Measurements from ENCODE around the gene SAP30.

The SAP30 gene, protein sequence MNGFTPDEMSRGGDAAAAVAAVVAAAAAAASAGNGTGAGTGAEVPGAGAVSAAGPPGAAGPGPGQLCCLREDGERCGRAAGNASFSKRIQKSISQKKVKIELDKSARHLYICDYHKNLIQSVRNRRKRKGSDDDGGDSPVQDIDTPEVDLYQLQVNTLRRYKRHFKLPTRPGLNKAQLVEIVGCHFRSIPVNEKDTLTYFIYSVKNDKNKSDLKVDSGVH

DNA sequence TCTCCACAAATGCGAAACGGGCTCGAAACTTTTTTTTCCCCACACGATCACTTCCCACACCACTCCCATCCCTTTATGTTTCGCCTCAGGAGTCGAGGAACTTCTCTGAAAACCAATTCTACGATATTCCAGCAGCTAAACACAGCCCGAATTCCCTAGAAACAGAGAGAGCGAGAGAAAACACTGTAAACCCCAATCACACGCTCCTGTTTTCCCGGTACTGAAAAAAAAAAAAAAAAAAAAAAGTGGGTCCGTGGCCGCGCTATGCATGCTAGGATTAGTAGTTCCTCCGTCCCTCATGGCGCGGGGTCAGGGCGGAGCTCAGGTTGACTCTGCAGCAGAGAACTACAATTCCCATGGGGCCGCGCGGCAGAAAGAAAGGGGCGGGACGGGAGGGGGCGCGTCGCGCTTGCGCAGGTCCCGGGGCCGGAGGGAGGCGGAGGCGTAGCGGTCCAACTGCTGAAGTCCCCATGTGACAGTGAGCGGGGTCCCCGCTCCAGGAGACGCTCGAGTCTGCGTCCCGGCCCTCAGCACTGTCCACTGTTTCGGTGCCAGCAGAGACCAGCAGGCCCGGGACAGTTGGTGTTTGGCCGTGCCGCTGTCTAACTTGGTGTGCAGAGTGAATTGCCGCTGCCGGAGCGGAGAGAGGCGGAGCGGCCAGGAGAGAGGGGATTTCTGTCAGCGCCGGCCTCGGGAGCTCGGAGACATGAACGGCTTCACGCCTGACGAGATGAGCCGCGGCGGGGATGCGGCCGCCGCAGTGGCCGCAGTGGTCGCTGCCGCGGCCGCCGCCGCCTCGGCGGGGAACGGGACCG, at the start of gene SAP30:
SAP30 (plus strand) TSS at position 478 of the 815 bp plus-strand sequence; CDS start at position 707, 229 bp downstream.
- peak; percentile 99 for DNase-seq (ENCODE audit: low read depth)

DNA sequence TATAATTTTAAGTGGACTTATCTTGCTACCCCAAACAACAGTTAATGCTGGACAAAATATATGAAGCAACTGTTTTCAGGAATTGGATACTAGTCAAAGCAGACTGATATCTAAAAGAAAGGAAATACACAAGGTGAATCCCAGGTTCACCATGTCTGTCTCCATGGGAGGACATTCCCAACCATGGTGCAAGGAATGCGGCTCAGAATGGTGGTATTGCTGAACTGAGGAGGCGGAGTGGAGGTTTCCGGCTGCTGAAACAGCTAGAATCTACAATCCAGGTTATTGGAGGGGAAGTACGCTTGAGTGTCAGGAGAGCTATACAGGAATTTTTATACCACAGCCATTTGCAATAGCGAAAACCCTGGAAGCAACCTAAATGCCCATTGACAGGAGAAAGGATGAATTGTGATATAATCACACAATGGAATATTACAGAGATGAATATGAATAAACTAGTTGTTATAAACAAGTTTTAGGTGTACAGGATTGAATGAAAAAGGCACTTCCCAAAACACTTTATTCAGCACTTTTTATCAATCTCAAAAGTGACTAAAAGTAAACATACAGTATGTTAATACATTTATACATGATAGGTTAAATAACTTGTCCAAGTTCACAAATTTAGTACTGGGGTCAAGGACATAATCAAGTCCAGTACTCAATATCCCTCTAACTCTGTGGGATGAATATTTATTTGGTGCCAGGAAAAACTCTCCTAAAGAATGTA, 45.6 kb upstream of the SAP30 start:
- DNase-seq (ENCODE audit: low read depth), result no peak

DNA sequence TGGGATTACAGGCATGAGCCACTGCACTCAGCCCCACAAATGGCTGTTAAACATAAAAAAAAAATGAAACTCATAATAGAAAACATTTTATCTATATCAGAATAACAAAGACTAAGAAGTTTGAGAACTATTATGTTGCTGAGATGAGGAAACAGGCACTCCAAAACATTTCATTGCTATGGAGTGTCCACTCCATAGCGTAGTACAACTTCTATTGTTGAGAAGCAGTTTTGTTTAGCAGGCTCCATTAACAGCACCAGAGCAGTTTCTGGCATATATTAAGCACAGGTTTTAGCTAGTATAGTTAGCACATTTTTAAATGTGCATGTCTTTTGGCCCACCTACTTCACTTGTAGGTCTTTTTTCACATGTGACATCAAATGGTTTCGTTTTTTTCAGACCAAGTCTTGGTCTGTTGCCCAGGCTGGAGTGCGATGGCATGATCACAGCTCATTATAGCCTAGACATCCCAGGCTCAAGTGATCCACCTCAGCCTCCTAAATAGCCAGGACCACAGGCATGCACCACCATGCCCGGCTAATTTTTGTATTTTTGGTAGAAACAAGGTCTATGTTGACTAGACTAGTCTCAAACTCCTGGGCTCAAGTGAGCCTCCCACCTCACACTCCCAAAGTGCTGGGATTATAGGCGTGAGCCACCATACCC, 42.4 kb upstream of the SAP30 start:
- no peak for DNase-seq (ENCODE audit: low read depth)

DNA sequence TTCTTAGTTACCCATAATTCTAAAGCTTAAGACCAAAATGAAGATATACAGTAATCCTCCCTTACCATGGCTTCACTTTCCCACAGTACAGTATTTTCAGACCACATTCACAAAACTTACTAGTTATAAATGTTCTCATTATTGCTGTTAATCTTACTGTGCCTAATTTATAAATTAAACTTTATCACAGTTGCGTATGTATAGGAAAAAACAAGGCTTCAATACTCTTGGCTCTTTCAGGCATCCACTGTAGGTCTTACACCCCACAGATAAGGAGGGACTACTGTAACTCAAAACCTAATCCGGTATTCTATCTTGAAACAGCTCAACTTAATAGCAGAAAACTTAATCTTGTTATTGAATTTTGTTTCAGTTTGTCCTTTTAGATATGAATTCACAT, 40.2 kb upstream of the SAP30 start:
- no peak for DNase-seq (ENCODE audit: low read depth)

DNA sequence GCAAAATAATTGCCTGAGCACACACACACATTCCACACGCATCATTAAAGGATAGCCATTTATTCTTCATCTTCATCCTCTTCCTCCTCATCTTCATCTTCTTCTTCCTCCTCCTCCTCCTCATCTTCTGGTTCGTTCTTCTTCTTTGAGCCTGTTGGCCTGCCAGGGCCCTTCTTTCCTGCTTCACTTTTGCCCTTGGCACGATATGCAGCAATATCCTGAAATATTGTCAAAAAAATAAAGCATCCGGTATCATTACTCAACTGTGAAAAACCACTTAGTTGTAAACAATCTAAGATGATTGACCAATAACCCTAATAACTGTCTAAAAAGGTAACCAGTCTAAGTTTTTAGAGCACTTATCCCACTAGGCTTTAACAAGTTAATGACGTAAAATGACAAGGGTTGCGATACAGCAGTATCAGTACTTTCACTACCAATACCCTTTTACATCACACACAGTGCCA, 38.7 kb upstream of the SAP30 start:
- DNase-seq (ENCODE audit: low read depth), result peak; percentile 68

DNA sequence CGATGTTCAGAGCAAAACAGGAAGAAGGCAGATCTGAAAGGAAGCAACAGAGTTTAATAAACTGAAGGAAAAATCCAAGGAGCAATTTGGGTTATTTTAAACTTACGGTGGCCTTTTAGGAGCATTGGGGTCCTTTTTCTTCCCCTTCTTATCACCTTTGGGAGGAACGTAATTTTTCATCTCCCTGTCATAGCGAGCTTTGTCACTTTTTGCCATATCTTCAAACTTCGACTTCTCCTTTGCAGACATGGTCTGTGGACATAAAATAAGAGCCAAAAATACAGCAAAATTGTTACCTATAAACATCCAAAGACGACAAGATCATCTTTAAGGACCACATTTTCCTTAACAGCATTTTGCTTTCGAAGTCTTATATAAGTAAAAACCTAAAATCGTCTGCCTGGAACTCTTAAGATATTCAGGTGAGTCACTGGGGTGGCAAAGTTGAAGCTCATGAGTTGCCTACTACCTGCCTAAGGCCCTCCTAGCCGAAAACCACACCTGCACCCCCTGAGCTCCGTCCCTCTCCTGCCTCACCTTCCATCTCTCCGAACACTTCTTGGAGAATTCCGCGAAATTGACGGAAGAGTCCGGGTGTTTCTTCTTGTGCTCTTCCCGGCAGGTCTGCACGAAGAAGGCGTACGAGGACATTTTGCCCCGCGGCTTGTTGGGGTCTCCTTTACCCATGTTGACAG, 37.6 kb upstream of the SAP30 start:
- DNase-seq (ENCODE audit: low read depth), result peak; percentile 15

DNA sequence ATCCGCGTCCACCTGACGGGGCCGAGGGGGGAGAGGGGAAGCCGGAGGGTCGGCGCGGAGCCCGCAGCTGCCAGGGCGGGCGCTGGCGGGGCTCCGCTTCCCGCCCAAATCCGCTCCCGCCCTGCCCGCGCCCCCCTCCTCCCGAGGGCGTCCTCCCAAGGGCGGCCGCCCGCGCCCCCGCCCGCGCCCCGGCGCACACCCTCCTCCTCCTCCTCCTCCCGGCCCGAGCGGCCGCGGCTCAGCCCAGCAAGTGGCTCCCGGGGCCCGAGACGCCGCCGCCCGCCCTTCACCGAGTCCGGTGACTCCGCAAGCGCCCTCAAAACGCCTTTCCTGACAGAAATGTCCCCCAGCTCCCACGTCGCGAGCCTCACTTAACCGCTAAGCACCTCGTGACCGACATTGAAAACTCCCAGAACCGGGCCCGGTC, 37.1 kb upstream of the SAP30 start:
- DNase-seq (ENCODE audit: low read depth), result no peak

DNA sequence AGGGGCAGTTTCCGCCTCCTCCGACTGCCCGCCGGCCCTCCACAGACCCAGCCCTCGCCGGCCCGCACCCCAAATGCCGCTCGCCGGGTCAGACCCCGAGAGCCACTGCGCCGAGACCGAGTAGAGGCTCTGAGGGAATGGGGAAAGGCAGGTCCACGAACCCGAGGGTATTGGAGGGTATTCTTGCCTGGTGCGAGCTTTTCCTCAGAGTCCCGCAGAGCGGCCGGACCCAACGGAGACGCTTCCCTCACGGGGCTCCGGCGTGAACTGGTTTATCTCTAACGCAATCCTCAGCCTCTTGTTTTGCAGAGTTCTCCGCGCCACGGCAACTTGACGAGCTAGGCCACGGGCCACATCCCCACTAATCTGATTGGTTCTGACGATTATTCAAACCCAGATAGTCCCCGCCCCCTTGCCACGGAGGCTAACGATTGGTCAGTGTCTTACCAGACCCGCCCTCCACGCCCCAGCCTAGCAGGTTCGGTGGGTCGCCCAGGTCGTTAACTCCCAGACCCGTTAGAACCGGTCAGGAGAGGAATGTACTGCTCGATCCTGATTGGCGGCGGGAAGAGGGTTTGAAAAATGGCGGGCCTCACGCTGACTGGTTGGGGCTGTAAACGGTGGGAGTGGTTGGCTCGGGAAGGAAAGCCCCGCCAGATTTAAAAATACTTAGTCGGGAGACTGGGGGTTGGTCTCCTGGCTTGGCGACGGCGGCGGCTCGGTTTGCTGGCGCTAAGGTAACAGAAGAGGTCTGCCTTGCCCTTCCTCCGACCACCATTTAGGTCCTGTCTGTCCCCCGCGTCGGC, 36.5 kb upstream of the SAP30 start, which contains the start of gene HMGB2:
HMGB2 (minus strand) TSS at position 274 of the 806 bp plus-strand sequence. CDS start 709 bp downstream, outside the sequence.
- DNase-seq (ENCODE audit: low read depth), result peak; percentile 100

DNA sequence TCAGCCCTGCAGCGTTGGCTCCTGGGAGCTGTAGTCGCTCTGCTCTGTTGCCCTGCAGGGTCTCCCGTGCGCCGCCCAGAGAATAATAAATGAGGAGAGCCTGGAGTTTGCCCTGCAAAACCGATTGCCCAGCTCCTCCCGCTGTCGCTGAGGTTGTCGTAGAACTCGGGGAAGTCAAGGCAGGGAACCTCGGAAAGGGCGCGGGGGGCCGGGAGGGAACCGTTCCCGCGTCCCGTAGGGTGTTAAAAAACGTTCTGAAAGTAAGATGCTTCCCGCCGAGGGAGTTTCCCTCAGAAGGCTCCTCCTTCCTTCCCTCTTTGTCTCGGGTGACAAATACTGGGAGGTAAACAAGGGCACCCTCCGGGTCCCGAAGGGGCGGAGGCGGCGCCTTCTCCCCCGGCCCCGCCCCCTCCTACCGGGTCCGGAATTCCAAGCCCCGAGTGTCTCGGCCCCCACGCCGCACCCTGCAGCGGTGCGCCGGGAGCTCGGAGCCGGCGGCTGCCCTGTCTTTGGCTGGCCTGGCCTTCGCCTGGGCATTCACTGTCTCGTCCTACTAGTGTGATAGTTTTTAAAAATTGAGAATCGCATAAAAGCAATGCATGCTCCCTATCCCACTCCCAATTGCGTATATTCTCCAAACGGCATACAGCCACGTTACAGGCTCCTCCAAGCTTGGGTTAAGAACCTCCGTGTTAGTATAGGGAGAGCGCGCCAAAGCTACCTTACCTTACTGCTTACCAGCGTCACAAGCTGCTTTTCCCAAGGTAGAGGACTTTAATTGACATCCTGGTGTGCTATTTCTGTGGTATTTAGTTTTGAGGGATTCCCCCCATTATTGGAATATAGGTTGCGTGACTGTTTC, 35.6 kb upstream of the SAP30 start:
- DNase-seq (ENCODE audit: low read depth), result peak; percentile 60

DNA sequence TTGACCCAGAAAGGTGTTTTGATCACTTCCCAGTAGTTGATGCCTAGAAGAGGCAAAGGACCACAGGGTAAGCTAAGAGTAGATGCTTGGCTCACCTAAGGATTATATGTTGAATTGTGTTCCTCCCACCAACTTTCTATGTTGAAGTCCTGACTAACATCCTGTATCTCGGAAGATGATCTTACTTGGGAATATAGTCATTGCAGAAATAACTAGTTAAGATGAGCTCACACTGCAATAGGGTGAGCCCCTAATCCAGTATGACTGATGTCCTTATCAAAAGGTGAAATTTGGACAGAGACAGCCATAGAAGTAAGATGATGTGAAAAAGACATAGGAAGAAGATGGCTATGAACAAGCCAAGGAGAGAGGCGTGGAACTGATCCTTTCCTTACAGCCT, 33.3 kb upstream of the SAP30 start:
- no peak for DNase-seq (ENCODE audit: low read depth)

DNA sequence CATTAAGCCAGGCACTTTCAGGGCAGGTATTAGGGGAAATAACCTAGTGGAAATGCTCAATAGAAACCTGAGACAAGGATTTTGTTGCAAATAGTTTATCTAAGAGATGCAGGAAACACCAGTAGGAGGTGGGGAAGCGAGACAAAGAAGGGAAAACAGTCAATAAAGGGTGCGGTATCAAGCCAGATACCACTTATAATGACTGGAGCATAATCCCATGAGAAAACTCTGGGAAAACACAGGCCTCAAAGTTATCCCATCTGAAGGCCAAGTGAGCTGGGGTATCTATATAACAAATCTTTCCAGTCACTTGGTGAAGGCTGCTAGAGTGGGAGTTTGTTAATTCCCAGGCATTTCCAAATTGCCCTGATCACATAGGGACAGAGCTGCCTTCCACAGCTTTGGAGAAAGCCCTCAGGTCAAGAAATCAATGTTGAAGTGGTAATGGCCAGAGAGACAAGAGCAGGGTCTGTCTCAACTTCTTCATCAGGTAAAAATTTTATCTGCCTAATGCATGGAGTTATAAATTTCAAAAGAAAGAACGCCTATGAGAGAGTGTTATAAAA, 26.8 kb upstream of the SAP30 start:
- no peak for DNase-seq (ENCODE audit: low read depth)

DNA sequence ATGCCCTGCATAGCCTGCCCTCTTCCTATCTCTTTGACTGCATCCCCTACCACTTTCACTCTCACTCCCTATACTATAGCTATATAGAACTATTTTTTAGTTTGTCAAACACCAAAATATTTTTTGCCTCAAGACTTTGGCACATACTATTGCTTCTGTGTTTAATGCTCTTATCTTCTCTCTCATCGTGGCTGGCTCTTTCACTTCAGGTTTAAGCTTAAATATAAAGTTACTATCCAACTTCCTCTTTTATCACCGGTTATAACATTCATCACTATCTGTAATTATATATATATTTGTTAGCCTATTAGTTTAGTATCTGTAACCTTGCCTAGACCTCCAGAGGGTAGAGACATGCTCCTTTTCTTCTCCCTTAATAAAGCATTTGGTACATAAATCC, 25.1 kb upstream of the SAP30 start:
- DNase-seq (ENCODE audit: low read depth), result no peak

DNA sequence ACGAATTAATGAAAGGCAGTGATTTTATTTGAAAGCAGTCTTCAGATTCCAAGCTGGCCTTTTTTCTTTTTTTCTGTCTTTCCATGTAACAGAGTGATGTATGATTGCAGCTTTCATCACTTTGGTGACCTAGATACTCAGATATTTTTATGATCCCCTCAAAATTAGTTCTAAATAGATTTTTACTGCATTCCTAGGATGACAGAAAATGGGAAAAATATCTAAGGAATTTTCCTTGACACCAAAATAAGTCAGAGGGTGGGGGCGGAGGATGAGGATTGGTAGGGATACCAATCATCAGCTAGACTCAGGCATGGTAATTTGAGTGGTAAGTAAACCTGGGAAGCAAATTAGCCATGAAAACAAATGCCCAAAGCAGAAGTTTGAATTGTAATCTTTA, 24.7 kb upstream of the SAP30 start:
- DNase-seq (ENCODE audit: low read depth), result peak; percentile 41

DNA sequence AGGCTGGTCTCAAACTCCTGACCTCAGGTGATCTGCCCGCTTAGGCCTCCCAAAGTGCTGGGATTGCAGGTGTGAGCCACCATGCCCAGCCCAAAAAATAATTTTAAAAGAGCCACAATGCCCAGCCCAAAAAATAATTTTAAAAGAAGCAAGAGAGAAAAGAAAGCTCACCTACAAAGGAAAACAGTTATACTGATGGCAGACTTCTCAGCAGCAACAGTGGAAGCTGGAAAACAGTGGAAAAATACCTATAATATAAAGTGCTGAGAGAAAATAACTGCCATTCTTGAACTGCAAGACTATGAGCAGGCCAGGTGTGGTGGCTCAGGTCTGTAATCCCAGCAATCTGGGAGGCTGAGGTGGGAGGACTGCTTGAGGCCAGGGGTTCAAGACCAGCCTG, 23.3 kb upstream of the SAP30 start:
- no peak for DNase-seq (ENCODE audit: low read depth)

DNA sequence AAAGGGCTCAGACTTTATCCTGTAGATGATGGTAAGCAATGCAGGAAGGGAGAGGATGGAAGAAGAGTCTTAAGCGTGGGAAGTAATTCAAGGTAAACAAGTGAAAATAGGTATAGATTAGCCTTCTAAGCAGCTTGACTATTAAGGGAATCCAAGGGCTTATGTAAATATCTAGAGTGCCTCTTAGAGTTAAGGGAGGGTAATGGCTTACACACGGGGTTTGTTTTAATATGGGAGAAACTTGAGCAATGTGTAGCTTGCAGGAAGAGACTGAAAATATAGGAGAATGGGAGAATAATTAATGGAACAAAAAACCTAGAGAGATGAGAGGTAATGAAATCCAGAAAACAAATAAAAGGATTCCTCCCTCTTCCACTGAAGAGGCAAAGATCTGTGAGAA, 12.8 kb upstream of the SAP30 start:
- no peak for DNase-seq (ENCODE audit: low read depth)

DNA sequence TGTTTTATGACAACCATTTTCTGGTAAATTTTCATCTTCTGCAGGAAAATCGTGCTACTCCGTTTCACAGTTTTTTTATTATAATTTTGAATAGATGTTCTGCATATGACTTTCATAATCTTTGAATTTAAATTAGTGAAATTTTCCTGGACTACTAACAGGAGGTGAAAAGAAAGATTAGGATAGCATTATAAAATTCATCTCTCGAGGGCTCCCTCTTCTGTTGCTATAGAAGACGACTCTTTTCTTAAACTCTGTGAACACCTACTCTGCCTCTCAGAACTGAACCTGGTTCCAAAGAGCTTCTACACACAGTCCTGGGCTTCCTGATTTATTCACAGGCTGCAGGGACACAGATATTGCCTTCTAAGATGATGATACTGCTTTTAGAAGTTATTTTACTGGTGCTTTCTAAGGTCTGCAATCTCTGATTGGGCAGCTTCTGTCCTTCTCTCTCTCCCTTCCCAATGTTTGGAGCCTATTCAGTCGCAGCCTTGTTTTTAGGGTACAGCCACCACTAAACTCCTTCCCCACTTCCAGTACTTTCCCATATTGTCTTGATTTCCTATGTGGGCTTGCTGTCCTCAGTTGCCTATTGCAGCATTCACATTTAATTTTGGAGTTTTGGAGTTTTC, 10.1 kb upstream of the SAP30 start:
- no peak for DNase-seq (ENCODE audit: low read depth)

DNA sequence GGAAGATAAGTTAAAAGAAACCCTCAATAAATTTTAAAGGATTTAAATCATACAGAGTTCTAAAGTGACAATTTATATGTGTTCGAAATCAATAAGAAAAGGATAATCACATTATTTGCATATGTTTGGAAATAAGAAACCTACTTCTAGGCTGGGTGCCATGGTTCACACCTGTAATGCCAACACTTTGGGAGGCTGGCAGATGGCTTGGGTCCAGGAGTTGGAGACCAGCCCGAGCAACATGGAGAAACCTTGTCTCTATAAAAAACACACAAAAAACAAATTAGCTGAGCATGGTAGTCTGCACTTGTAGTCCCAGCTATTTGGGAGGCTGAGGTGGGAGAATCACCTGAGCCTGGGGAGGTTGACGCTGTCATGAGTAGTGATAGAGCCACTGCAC, 8.1 kb upstream of the SAP30 start:
- no peak for DNase-seq (ENCODE audit: low read depth)

DNA sequence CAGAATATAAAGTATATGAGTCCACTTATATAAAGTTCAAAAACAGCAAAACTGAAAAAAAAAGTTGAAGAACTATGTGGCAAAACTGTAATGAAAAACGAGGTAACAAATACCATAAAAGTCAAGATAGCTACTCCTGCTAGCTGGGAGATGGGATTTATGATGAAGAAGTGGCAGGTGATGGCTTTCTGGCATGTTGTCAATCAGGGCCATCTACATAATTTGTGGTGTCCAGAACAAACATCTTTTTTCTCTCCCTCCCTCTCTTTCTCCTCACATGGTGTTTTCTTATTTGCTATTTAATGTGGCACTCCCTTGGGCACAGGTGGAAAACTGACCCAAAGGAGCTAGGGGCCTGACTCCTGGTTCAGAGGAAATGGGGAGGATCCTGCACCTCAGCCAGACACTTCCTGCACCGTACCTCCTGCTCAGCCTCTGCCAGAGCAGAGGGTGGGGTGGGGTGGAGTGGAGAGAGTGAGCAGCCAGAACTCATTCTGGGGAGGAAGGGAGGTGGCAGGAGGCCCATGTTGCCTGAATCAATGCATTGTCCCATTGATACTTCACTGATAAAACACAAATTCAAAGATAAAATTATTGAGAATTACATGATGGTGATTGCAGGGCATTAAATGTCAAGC, 5.3 kb upstream of the SAP30 start:
- DNase-seq (ENCODE audit: low read depth), result no peak
